PC-3 (cell line): ENCODE data around the gene EXOC2. TPM values are rescaled to one million over a fixed set of nuclear protein-coding genes. Genes with fewer than 3 reads are reported as not detected.

ENCODE experiments used
- ATAC-seq: fragments of 200-7000 bp; cut with Tn5 transposase; 2 replicates; pipeline ENCODE4 v1.9.1; 2020; ENCODE audit warnings: mild to moderate bottlenecking, moderate library complexity
- BruUV-seq: library from RNA; stranded (reverse); fragments of 400-500 nt; replicated peaks from 2 replicates; lab custom pipeline; 2021; lab: Mats Ljungman, UMichigan
- CTCF ChIA-PET: fragments of 300-600 bp; sonication (Branson Sonifier 250); formaldehyde crosslinking; loops from one replicate; lab custom pipeline; 2022; ENCODE audit warnings: antibody characterized with exemption; lab: Charles Lee
- POLR2A ChIA-PET: fragments of 300-600 bp; sonication (Branson Sonifier 250); formaldehyde crosslinking; loops from one replicate; lab custom pipeline; 2022; ENCODE audit warnings: antibody characterized with exemption; ENCODE audit not compliant: unreplicated experiment; lab: Charles Lee
- DNase-seq: peaks from one replicate; pipeline ENCODE4 v3.0.0-alpha.2; 2015
- H2AFZ ChIP-seq: fragments of 300-600 bp; sonication (generic); 2 replicates; pipeline ENCODE4 v1.6.0; 2016; ENCODE audit warnings: antibody characterized with exemption, low read length
- H3F3A ChIP-seq: fragments of 300-600 bp; sonication (generic); one replicate; pipeline ENCODE4 v1.6.0; 2017; ENCODE audit warnings: antibody characterized with exemption, low read length, control low read depth, mild to moderate bottlenecking; ENCODE audit not compliant: unreplicated experiment
- H3K27ac ChIP-seq: fragments of 300-600 bp; sonication (generic); 2 replicates; pipeline ENCODE4 v1.5.1; 2016; ENCODE audit warnings: mild to moderate bottlenecking, low read length
- H3K27me3 ChIP-seq: fragments of 300-600 bp; sonication (generic); 2 replicates; pipeline ENCODE4 v1.6.1; 2016; ENCODE audit warnings: low read length, mixed read lengths
- H3K36me3 ChIP-seq: fragments of 300-600 bp; sonication (generic); 2 replicates; pipeline ENCODE4 v1.6.1; 2016; ENCODE audit warnings: low read depth, mixed run types, low read length, mixed read lengths
- H3K4me1 ChIP-seq: fragments of 300-600 bp; sonication (generic); 2 replicates; pipeline ENCODE4 v1.5.1; 2016; ENCODE audit warnings: low read length; ENCODE audit not compliant: insufficient read depth
- H3K4me2 ChIP-seq: fragments of 300-600 bp; sonication (generic); 2 replicates; pipeline ENCODE4 v1.6.0; 2016; ENCODE audit warnings: low read length
- H3K4me3 ChIP-seq: fragments of 300-600 bp; sonication (generic); 2 replicates; pipeline ENCODE4 v1.5.1; 2016; ENCODE audit warnings: mild to moderate bottlenecking, low read length, mixed read lengths
- H3K79me2 ChIP-seq: fragments of 300-600 bp; sonication (generic); 2 replicates; pipeline ENCODE4 v1.6.1; 2017; ENCODE audit warnings: low read length, mixed read lengths
- H3K9ac ChIP-seq: fragments of 300-600 bp; sonication (generic); 2 replicates; pipeline ENCODE4 v1.6.0; 2016; ENCODE audit warnings: mild to moderate bottlenecking, low read length
- H3K9me2 ChIP-seq: fragments of 300-600 bp; sonication (generic); replicated peaks from 2 replicates; pipeline ENCODE4 v1.6.1; 2016; ENCODE audit warnings: mixed run types, low read length, mixed read lengths
- H3K9me3 ChIP-seq: fragments of 300-600 bp; sonication (generic); 2 replicates; pipeline ENCODE4 v1.6.1; 2016; ENCODE audit warnings: low read length, mixed read lengths
- H4K20me1 ChIP-seq: fragments of 300-600 bp; sonication (generic); 2 replicates; pipeline ENCODE4 v1.6.1; 2016; ENCODE audit warnings: low read length, mixed read lengths
- CTCF ChIP-seq: fragments of 300-600 bp; sonication (generic); conservative IDR thresholded peaks from 2 replicates; pipeline ENCODE4 v1.5.1; 2017; ENCODE audit warnings: antibody characterized with exemption, low read depth, mild to moderate bottlenecking, low read length
- EZH2 ChIP-seq: fragments of 300-600 bp; sonication (generic); IDR thresholded peaks from one replicate; pipeline ENCODE4 v1.6.1; 2017; ENCODE audit warnings: antibody characterized with exemption, mild to moderate bottlenecking, low read length; ENCODE audit not compliant: unreplicated experiment
- EZH2phosphoT487 ChIP-seq: fragments of 300-600 bp; sonication (generic); IDR thresholded peaks from 2 replicates; pipeline ENCODE4 v1.6.1; 2018; ENCODE audit warnings: mild to moderate bottlenecking, antibody characterized with exemption, low read length, borderline replicate concordance
- intact Hi-C: fragments of 100-400 bp; cut with micrococcal nuclease; formaldehyde crosslinking; loops from 2 replicates; pipeline ENCODE4 v1.9.0; 2023
- total RNA-seq: library from RNA; depleted of rRNA; stranded (reverse); fragments of >200 nt; gene quantifications from 2 replicates; pipeline ENCODE4 v1.2.3, GENCODE V29; 2014

Gene EXOC2
- total RNA-seq, 1 experiment from 2014 or later = 27.7 TPM

DNA sequence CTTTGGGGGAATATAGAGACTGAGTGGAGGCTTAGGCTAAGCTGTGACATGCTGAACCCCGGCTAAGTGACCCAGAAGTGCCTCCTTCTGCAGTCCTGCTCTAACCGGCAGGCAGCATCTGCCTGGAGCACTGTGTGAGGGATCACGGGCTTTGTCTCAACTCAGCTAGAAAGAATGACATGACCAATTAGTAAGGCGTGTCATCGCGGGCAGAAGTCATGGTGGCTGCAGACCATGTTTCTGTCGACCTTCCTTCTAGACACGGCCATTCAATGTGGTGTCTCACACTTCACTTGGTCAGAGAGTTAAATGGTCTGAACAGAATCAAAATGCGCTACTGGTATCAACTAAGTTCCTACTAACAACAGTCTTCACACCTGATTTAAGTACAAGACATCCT is 71.0 kb downstream of the EXOC2 start:
- no peaks in the 10 kb centered on the region for H3K9me2 ChIP-seq
- H3K9ac ChIP-seq = no peak overlapping the region
- no peaks in the 10 kb centered on the region for H3K27me3 ChIP-seq
- no peaks in the 10 kb centered on the region for H4K20me1 ChIP-seq
- no peak overlapping the region for H3K27ac ChIP-seq
- H3K9me3 ChIP-seq = no peaks in the 10 kb centered on the region
- peaks cover 3% of the 10 kb centered on the region; the same call in 1 of the 2 replicates for H3K36me3 ChIP-seq
- H3K4me3 ChIP-seq = no peak overlapping the region
- ChIA-PET POLR2A (no interaction called here), CTCF (interaction anchor here (0.7 kb wide), 1 partner anchor 174 kb away, joined by 4 read pairs; no protein-coding TSS in a partner anchor)
- no peak for TF ChIP-seq CTCF
- no peak for TF ChIP-seq EZH2phosphoT487
- no peak for TF ChIP-seq EZH2
- intact Hi-C loops = no loop called here
- H3K4me2 ChIP-seq = no peak overlapping the region
- no peak for DNase-seq
- no TSS peak for BruUV-seq
- no peak overlapping the region for H2AFZ ChIP-seq
- H3F3A ChIP-seq = no peaks in the 10 kb centered on the region
- H3K4me1 ChIP-seq = peaks cover 8% of the 10 kb centered on the region; the same call in 1 of the 2 replicates
- no peaks in the 10 kb centered on the region for H3K79me2 ChIP-seq
- ATAC-seq = no peak

GRCh38 chr6:620950-621349 is 72.0 kb downstream of the EXOC2 start:
- DNase-seq (no peak), ATAC-seq (no peak)
- BruUV-seq = no TSS peak
- Histone ChIP-seq H3K27ac (no peak overlapping the region), H3K4me3 (no peak overlapping the region), H3K9me3 (no peaks in the 10 kb centered on the region), H3K9me2 (no peaks in the 10 kb centered on the region), H3F3A (no peaks in the 10 kb centered on the region), H3K9ac (no peak overlapping the region), H3K4me2 (no peak overlapping the region), H3K27me3 (no peaks in the 10 kb centered on the region), H3K4me1 (peaks cover 8% of the 10 kb centered on the region; the same call in 1 of the 2 replicates), H2AFZ (no peak overlapping the region), H3K36me3 (peaks cover 4% of the 10 kb centered on the region; the same call in 1 of the 2 replicates), H3K79me2 (no peaks in the 10 kb centered on the region), H4K20me1 (no peaks in the 10 kb centered on the region)
- TF ChIP-seq CTCF (no peak), EZH2phosphoT487 (no peak), EZH2 (no peak)
- ChIA-PET CTCF (no interaction called here), POLR2A (no interaction called here)
- intact Hi-C loops = no loop called here

DNA sequence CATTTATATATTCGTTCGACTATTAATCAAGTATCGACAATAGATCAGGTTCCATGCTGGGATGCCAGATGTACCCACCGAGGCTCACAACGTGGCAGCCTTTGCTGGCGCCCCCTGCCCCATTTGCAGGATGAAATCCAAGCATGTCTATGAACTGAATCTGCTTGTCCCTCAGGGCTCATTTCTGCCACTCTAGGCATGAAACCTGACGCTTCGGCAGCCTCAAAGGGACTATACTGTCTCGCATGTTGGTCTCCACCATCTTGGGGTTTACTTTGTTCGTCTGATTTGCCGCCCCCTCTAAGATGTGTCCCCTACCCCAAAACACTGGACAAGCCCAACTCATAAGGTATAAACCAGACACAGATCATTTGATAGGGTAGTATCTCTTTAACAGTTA is 72.8 kb downstream of the EXOC2 start:
- H3F3A ChIP-seq = no peaks in the 10 kb centered on the region
- H3K4me3 ChIP-seq = no peak overlapping the region
- POLR2A ChIA-PET = no interaction called here
- H3K4me2 ChIP-seq = no peak overlapping the region
- no peaks in the 10 kb centered on the region for H4K20me1 ChIP-seq
- H3K4me1 ChIP-seq = peaks cover 8% of the 10 kb centered on the region; the same call in 1 of the 2 replicates
- intact Hi-C loops = no loop called here
- H3K79me2 ChIP-seq = no peaks in the 10 kb centered on the region
- TF ChIP-seq CTCF (no peak), EZH2 (no peak), EZH2phosphoT487 (no peak)
- DNase-seq (no peak), ATAC-seq (no peak)
- CTCF ChIA-PET = no interaction called here
- no peaks in the 10 kb centered on the region for H3K9me2 ChIP-seq
- H3K27me3 ChIP-seq = no peaks in the 10 kb centered on the region
- H3K9ac ChIP-seq = no peak overlapping the region
- BruUV-seq = no TSS peak
- H3K36me3 ChIP-seq = peaks cover 6% of the 10 kb centered on the region; the same call in 1 of the 2 replicates
- H3K9me3 ChIP-seq = no peaks in the 10 kb centered on the region
- H2AFZ ChIP-seq = no peak overlapping the region
- H3K27ac ChIP-seq = no peak overlapping the region
